Measurements from ENCODE around the gene EPB41L1. TPM values are rescaled to one million over a fixed set of nuclear protein-coding genes. Genes with fewer than 3 reads are reported as not detected.

EPB41L1 gene
- total and polyA plus RNA-seq, 2 experiments from 2014 or later: 24.1 to 48.7 TPM

DNA sequence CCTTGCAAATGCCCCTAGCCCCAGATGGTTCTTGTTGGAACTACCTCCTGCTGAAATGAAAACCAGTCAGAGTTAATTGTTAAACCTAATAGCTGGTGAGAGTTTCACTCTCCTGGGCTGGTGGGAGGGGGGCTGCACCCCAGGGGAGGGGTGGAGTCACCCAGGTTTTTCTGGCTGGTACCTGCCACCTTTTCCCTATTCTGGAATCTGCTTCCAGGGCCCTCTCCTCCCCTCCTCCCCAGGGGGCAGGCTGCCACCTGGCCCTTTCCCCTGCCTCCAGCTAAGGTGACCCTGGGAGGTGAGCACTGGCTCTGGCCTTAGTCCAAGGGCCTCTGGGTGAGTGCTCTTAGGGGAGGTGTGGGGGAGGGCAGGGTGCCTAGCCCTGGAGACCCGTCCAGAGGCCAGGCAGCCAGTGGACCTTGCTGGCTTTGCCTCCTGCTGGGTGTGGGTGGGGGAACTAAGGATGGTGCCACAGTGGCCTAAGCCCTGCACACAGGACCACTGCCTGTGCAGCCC lies 48.8 kb upstream of the EPB41L1 start:
- Histone ChIP-seq H3K4me1 (ENCODE audit: insufficient read depth) (no peaks in the 10 kb centered on the region), H3K36me3 (ENCODE audit: insufficient read depth) (no peaks in the 10 kb centered on the region), H3K4me3 (no peak overlapping the region), H3K9me2 (ENCODE audit: insufficient read depth) (no peaks in the 10 kb centered on the region), H3K4me2 (no peak overlapping the region), H3F3A (replicated peaks; ENCODE audit: low read depth) (no peaks in the 10 kb centered on the region), H3K79me2 (replicated peaks; ENCODE audit: insufficient read depth) (no peaks in the 10 kb centered on the region), H3K27ac (ENCODE audit: low read depth) (no peak overlapping the region), H3K27me3 (ENCODE audit: insufficient read depth) (peaks cover 4% of the 10 kb centered on the region; the same call in 1 of the 2 replicates), H2AFZ (no peak overlapping the region), H4K20me1 (replicated peaks; ENCODE audit: insufficient read depth) (no peaks in the 10 kb centered on the region)
- ATAC-seq (no peak), DNase-seq (ENCODE audit: low spot score) (no peak)
- no peak overlapping the region for H3K27ac Mint-ChIP-seq
- H3K27me3 Mint-ChIP-seq (ENCODE audit: insufficient read depth, low read depth, poor library complexity): peaks cover 26% of the 10 kb centered on the region
- TF ChIP-seq CREB1 (CRISPR knock-in tag; IDR thresholded peaks at IDR 0.05; ENCODE audit: low read depth) (no peak), STAT1 (IDR thresholded peaks at IDR 0.05; ENCODE audit: unreplicated experiment) (no peak), EZH2phosphoT487 (IDR thresholded peaks at IDR 0.05; ENCODE audit: unreplicated experiment) (no peak), EZH2 (IDR thresholded peaks at IDR 0.05; ENCODE audit: low read depth, unreplicated experiment) (no peak), JUNB (IDR thresholded peaks at IDR 0.05; ENCODE audit: unreplicated experiment) (no peak)
- TF ChIP-seq, protein P1, sequence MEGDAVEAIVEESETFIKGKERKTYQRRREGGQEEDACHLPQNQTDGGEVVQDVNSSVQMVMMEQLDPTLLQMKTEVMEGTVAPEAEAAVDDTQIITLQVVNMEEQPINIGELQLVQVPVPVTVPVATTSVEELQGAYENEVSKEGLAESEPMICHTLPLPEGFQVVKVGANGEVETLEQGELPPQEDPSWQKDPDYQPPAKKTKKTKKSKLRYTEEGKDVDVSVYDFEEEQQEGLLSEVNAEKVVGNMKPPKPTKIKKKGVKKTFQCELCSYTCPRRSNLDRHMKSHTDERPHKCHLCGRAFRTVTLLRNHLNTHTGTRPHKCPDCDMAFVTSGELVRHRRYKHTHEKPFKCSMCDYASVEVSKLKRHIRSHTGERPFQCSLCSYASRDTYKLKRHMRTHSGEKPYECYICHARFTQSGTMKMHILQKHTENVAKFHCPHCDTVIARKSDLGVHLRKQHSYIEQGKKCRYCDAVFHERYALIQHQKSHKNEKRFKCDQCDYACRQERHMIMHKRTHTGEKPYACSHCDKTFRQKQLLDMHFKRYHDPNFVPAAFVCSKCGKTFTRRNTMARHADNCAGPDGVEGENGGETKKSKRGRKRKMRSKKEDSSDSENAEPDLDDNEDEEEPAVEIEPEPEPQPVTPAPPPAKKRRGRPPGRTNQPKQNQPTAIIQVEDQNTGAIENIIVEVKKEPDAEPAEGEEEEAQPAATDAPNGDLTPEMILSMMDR (conservative IDR thresholded peaks at IDR 0.05; ENCODE audit: low read depth in 2 of 2): no peak
- TF ChIP-seq, protein P2, sequence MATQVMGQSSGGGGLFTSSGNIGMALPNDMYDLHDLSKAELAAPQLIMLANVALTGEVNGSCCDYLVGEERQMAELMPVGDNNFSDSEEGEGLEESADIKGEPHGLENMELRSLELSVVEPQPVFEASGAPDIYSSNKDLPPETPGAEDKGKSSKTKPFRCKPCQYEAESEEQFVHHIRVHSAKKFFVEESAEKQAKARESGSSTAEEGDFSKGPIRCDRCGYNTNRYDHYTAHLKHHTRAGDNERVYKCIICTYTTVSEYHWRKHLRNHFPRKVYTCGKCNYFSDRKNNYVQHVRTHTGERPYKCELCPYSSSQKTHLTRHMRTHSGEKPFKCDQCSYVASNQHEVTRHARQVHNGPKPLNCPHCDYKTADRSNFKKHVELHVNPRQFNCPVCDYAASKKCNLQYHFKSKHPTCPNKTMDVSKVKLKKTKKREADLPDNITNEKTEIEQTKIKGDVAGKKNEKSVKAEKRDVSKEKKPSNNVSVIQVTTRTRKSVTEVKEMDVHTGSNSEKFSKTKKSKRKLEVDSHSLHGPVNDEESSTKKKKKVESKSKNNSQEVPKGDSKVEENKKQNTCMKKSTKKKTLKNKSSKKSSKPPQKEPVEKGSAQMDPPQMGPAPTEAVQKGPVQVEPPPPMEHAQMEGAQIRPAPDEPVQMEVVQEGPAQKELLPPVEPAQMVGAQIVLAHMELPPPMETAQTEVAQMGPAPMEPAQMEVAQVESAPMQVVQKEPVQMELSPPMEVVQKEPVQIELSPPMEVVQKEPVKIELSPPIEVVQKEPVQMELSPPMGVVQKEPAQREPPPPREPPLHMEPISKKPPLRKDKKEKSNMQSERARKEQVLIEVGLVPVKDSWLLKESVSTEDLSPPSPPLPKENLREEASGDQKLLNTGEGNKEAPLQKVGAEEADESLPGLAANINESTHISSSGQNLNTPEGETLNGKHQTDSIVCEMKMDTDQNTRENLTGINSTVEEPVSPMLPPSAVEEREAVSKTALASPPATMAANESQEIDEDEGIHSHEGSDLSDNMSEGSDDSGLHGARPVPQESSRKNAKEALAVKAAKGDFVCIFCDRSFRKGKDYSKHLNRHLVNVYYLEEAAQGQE (IDR thresholded peaks at IDR 0.05; ENCODE audit: unreplicated experiment): no peak
- TF ChIP-seq, protein P3, sequence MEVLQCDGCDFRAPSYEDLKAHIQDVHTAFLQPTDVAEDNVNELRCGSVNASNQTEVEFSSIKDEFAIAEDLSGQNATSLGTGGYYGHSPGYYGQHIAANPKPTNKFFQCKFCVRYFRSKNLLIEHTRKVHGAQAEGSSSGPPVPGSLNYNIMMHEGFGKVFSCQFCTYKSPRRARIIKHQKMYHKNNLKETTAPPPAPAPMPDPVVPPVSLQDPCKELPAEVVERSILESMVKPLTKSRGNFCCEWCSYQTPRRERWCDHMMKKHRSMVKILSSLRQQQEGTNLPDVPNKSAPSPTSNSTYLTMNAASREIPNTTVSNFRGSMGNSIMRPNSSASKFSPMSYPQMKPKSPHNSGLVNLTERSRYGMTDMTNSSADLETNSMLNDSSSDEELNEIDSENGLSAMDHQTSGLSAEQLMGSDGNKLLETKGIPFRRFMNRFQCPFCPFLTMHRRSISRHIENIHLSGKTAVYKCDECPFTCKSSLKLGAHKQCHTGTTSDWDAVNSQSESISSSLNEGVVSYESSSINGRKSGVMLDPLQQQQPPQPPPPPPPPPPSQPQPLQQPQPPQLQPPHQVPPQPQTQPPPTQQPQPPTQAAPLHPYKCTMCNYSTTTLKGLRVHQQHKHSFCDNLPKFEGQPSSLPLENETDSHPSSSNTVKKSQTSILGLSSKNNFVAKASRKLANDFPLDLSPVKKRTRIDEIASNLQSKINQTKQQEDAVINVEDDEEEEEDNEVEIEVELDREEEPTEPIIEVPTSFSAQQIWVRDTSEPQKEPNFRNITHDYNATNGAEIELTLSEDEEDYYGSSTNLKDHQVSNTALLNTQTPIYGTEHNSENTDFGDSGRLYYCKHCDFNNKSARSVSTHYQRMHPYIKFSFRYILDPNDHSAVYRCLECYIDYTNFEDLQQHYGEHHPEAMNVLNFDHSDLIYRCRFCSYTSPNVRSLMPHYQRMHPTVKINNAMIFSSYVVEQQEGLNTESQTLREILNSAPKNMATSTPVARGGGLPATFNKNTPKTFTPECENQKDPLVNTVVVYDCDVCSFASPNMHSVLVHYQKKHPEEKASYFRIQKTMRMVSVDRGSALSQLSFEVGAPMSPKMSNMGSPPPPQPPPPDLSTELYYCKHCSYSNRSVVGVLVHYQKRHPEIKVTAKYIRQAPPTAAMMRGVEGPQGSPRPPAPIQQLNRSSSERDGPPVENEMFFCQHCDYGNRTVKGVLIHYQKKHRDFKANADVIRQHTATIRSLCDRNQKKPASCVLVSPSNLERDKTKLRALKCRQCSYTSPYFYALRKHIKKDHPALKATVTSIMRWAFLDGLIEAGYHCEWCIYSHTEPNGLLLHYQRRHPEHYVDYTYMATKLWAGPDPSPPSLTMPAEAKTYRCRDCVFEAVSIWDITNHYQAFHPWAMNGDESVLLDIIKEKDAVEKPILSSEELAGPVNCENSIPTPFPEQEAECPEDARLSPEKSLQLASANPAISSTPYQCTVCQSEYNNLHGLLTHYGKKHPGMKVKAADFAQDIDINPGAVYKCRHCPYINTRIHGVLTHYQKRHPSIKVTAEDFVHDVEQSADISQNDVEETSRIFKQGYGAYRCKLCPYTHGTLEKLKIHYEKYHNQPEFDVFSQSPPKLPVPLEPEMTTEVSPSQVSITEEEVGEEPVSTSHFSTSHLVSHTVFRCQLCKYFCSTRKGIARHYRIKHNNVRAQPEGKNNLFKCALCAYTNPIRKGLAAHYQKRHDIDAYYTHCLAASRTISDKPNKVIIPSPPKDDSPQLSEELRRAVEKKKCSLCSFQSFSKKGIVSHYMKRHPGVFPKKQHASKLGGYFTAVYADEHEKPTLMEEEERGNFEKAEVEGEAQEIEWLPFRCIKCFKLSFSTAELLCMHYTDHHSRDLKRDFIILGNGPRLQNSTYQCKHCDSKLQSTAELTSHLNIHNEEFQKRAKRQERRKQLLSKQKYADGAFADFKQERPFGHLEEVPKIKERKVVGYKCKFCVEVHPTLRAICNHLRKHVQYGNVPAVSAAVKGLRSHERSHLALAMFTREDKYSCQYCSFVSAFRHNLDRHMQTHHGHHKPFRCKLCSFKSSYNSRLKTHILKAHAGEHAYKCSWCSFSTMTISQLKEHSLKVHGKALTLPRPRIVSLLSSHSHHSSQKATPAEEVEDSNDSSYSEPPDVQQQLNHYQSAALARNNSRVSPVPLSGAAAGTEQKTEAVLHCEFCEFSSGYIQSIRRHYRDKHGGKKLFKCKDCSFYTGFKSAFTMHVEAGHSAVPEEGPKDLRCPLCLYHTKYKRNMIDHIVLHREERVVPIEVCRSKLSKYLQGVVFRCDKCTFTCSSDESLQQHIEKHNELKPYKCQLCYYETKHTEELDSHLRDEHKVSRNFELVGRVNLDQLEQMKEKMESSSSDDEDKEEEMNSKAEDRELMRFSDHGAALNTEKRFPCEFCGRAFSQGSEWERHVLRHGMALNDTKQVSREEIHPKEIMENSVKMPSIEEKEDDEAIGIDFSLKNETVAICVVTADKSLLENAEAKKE (CRISPR knock-in tag; IDR thresholded peaks at IDR 0.05): no peak
- H3K4me3 Mint-ChIP-seq: no peak overlapping the region
- no peaks in the 10 kb centered on the region for H3K9me3 Mint-ChIP-seq
- no peaks in the 10 kb centered on the region for H3K36me3 Mint-ChIP-seq (ENCODE audit: low read depth)
- peaks cover 9% of the 10 kb centered on the region for H3K4me1 Mint-ChIP-seq
